OCI-LY1 (cell line): ENCODE measurements around the gene PLCG2.

ENCODE experiments used
- H2AFZ ChIP-seq: fragments of 200-600 bp; sonication (generic), shearing (Covaris generic); 2 replicates; pipeline ENCODE4 v1.6.0; 2014; ENCODE audit warnings: antibody characterized with exemption, mild to moderate bottlenecking, low read length
- H3F3A ChIP-seq: fragments of 200-600 bp; sonication (generic), shearing (Covaris generic); 2 replicates; pipeline ENCODE4 v1.6.0; 2014; ENCODE audit warnings: mild to moderate bottlenecking, antibody characterized with exemption, low read length, moderate library complexity; ENCODE audit not compliant: insufficient read depth
- H3K27ac ChIP-seq: fragments of 200-600 bp; sonication (generic); 2 replicates; pipeline ENCODE4 v1.5.1; 2014; ENCODE audit warnings: low read length, mixed run types, mild to moderate bottlenecking, low read depth; ENCODE audit not compliant: poor library complexity, severe bottlenecking
- H3K27me3 ChIP-seq: fragments of 200-600 bp; sonication (generic); 2 replicates; pipeline ENCODE4 v1.6.0; 2014; ENCODE audit warnings: antibody characterized with exemption, mild to moderate bottlenecking, low read length, moderate library complexity; ENCODE audit not compliant: insufficient read depth
- H3K36me3 ChIP-seq: fragments of 200-600 bp; sonication (generic); 2 replicates; pipeline ENCODE4 v1.6.1; 2014; ENCODE audit warnings: mild to moderate bottlenecking, antibody characterized with exemption, low read length, moderate library complexity, mixed read lengths; ENCODE audit not compliant: insufficient read depth
- H3K4me1 ChIP-seq: fragments of 200-600 bp; sonication (generic); 2 replicates; pipeline ENCODE4 v1.5.1; 2014; ENCODE audit warnings: mild to moderate bottlenecking, low read length, moderate library complexity; ENCODE audit not compliant: insufficient read depth, severe bottlenecking
- H3K4me2 ChIP-seq: fragments of 200-600 bp; sonication (generic), shearing (Covaris generic); 2 replicates; pipeline ENCODE4 v1.6.1; 2014; ENCODE audit warnings: low read length
- H3K4me3 ChIP-seq: fragments of 200-600 bp; sonication (generic); 2 replicates; pipeline ENCODE4 v1.5.1; 2014; ENCODE audit warnings: low read length, low read depth, mild to moderate bottlenecking, mixed read lengths; ENCODE audit not compliant: poor library complexity, severe bottlenecking
- H3K79me2 ChIP-seq: fragments of 200-600 bp; shearing (Covaris generic); 2 replicates; pipeline ENCODE4 v1.6.1; 2016; ENCODE audit warnings: mixed run types, low read length, mixed read lengths; ENCODE audit not compliant: insufficient read depth
- H3K9ac ChIP-seq: fragments of 200-600 bp; sonication (generic), shearing (Covaris generic); 2 replicates; pipeline ENCODE4 v1.6.1; 2014; ENCODE audit warnings: mild to moderate bottlenecking, low read length, mixed read lengths
- H3K9me2 ChIP-seq: fragments of 200-600 bp; sonication (generic), shearing (Covaris generic); 2 replicates; pipeline ENCODE4 v1.6.1; 2014; ENCODE audit warnings: low read depth, mild to moderate bottlenecking, low read length, mixed read lengths
- H3K9me3 ChIP-seq: fragments of 200-600 bp; shearing (Covaris generic); 2 replicates; pipeline ENCODE4 v1.6.1; 2014; ENCODE audit warnings: low read length, mixed read lengths
- H4K20me1 ChIP-seq: fragments of 200-600 bp; sonication (generic), shearing (Covaris generic); 2 replicates; pipeline ENCODE4 v1.6.0; 2016; ENCODE audit warnings: mild to moderate bottlenecking, low read length; ENCODE audit not compliant: insufficient read depth
- CTCF ChIP-seq: fragments of 200-600 bp; sonication (generic), shearing (Covaris generic); IDR thresholded peaks from 2 replicates; pipeline ENCODE4 v1.5.1; 2017; ENCODE audit warnings: mild to moderate bottlenecking, antibody characterized with exemption, low read length, moderate library complexity, mixed read lengths
- EZH2 ChIP-seq: fragments of 200-600 bp; sonication (generic), shearing (Covaris generic); IDR thresholded peaks from 2 replicates; pipeline ENCODE4 v1.8.0; 2017; ENCODE audit warnings: borderline replicate concordance, mixed run types, mild to moderate bottlenecking, antibody characterized with exemption, low read length, moderate library complexity, mixed read lengths

The PLCG2 gene

GRCh38 chr16:81917375-81917774, 138.3 kb downstream of the PLCG2 start:
- no peak overlapping the region for H3K4me3 ChIP-seq
- H2AFZ ChIP-seq, result no peak overlapping the region
- H3K79me2 ChIP-seq, result no peaks in the 10 kb centered on the region
- peak overlapping the region; percentile 49 for H3K27ac ChIP-seq
- H3K9ac ChIP-seq, result no peak overlapping the region
- no peak overlapping the region for H3K4me2 ChIP-seq
- no peaks in the 10 kb centered on the region for H3K9me3 ChIP-seq
- peaks cover 15% of the 10 kb centered on the region for H3K4me1 ChIP-seq
- no peaks in the 10 kb centered on the region for H3K9me2 ChIP-seq
- H4K20me1 ChIP-seq, result no peaks in the 10 kb centered on the region
- peaks cover 98% of the 10 kb centered on the region for H3K36me3 ChIP-seq
- H3K27me3 ChIP-seq, result no peaks in the 10 kb centered on the region
- no peaks in the 10 kb centered on the region for H3F3A ChIP-seq
- TF ChIP-seq CTCF, result no peak
- TF ChIP-seq EZH2, result no peak

DNA sequence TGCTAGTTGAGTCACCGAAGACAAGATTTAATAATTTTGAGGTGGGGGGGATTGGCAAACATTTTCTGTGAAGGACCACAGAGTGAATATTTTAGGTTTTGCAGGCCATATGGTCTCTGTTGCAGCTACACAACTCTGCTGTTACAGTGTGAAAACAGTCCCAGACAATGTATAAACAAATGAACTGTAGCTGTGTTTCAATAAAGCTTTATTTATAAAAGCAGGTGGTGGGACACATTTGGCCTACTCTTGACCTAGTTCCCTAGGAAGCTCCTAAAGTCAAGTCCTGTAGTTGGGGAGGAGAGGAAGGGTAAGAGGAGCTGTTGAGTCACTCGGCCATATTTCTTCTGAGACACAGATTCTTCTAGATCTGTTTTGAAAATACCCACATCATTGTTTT, 139.8 kb downstream of the PLCG2 start:
- no peaks in the 10 kb centered on the region for H4K20me1 ChIP-seq
- no peaks in the 10 kb centered on the region for H3K9me2 ChIP-seq
- peaks cover 98% of the 10 kb centered on the region for H3K36me3 ChIP-seq
- H3F3A ChIP-seq, result no peaks in the 10 kb centered on the region
- H3K4me1 ChIP-seq, result peaks cover 15% of the 10 kb centered on the region
- H3K9me3 ChIP-seq, result no peaks in the 10 kb centered on the region
- H3K27ac ChIP-seq, result no peak overlapping the region
- no peak overlapping the region for H3K4me2 ChIP-seq
- no peak overlapping the region for H3K9ac ChIP-seq
- TF ChIP-seq EZH2 (no peak), CTCF (no peak)
- no peak overlapping the region for H2AFZ ChIP-seq
- H3K27me3 ChIP-seq, result no peaks in the 10 kb centered on the region
- no peak overlapping the region for H3K4me3 ChIP-seq
- H3K79me2 ChIP-seq, result no peaks in the 10 kb centered on the region

GRCh38 chr16:81920498-81920897, 141.4 kb downstream of the PLCG2 start:
- H3K36me3 ChIP-seq, result peaks cover 98% of the 10 kb centered on the region
- no peaks in the 10 kb centered on the region for H3F3A ChIP-seq
- no peaks in the 10 kb centered on the region for H3K27me3 ChIP-seq
- no peak overlapping the region for H2AFZ ChIP-seq
- peaks cover 15% of the 10 kb centered on the region for H3K4me1 ChIP-seq
- H3K4me3 ChIP-seq, result no peak overlapping the region
- no peaks in the 10 kb centered on the region for H4K20me1 ChIP-seq
- H3K79me2 ChIP-seq, result no peaks in the 10 kb centered on the region
- H3K9ac ChIP-seq, result no peak overlapping the region
- no peak for TF ChIP-seq CTCF
- TF ChIP-seq EZH2, result no peak
- H3K9me2 ChIP-seq, result no peaks in the 10 kb centered on the region
- no peak overlapping the region for H3K27ac ChIP-seq
- H3K4me2 ChIP-seq, result no peak overlapping the region
- H3K9me3 ChIP-seq, result no peaks in the 10 kb centered on the region
